CD8-positive, alpha-beta memory T cell (primary cell): Measurements from ENCODE around the gene NFKBIZ. TPM values are rescaled to one million over a fixed set of nuclear protein-coding genes. Genes with fewer than 3 reads are reported as not detected.

ENCODE experiments used
- CTCF ChIA-PET: fragments of 350-600 bp; sonication (Branson Sonifier 250); formaldehyde crosslinking; loops from one replicate; lab custom pipeline; 2021; ENCODE audit warnings: antibody characterized with exemption; lab: Charles Lee
- POLR2A ChIA-PET: fragments of 350-600 bp; sonication (Branson Sonifier 250); formaldehyde crosslinking; loops from one replicate; lab custom pipeline; 2021; ENCODE audit warnings: antibody characterized with exemption; lab: Charles Lee
- DNase-seq, 5 donors: peaks; one replicate each; pipeline versions ENCODE4 v3.0.0 to v3.0.0-alpha.2; 2020 to 2022; ENCODE audit warnings: mixed read lengths in 1 of 5
- H3K27ac ChIP-seq: one replicate; pipeline ENCODE4 v1.7.0; 2013; ENCODE audit warnings: low read depth, mild to moderate bottlenecking, low read length, moderate library complexity
- H3K27me3 ChIP-seq: 2 replicates; pipeline ENCODE4 v1.7.0; 2013; ENCODE audit warnings: low read length, mild to moderate bottlenecking; ENCODE audit not compliant: insufficient read depth, poor library complexity, severe bottlenecking
- H3K36me3 ChIP-seq: 2 replicates; pipeline ENCODE4 v1.7.0; 2013; ENCODE audit warnings: mild to moderate bottlenecking, low read length, moderate library complexity; ENCODE audit not compliant: insufficient read depth
- H3K4me1 ChIP-seq: 2 replicates; pipeline ENCODE4 v1.7.0; 2013; ENCODE audit warnings: mild to moderate bottlenecking, low read length, moderate library complexity; ENCODE audit not compliant: insufficient read depth
- H3K4me3 ChIP-seq: 2 replicates; pipeline ENCODE4 v1.7.0; 2013; ENCODE audit warnings: mild to moderate bottlenecking, low read length
- H3K9me3 ChIP-seq: 2 replicates; pipeline ENCODE4 v1.7.0; 2013; ENCODE audit warnings: mild to moderate bottlenecking, low read length
- H3K27ac Mint-ChIP-seq, 8 donors: one replicate each; pipeline ENCODE4 v1.8.0; 2020 to 2021; ENCODE audit warnings: mixed read lengths in 8 of 8, mild to moderate bottlenecking in 6 of 8, inconsistent platforms in 3 of 8, moderate library complexity in 3 of 8
- H3K27me3 Mint-ChIP-seq, 2 donors: one replicate each; pipeline ENCODE4 v1.8.0; 2020 to 2021; ENCODE audit warnings: mixed read lengths in 2 of 2, mild to moderate bottlenecking in 1 of 2, moderate library complexity in 1 of 2
- H3K36me3 Mint-ChIP-seq, 3 donors: one replicate each; pipeline ENCODE4 v1.8.0; 2020 to 2021; ENCODE audit warnings: mixed read lengths in 3 of 3, inconsistent platforms in 1 of 3, mild to moderate bottlenecking in 1 of 3
- H3K4me1 Mint-ChIP-seq, 3 donors: one replicate each; pipeline ENCODE4 v1.8.0; 2020 to 2021; ENCODE audit warnings: mixed read lengths in 3 of 3, inconsistent platforms in 1 of 3, mild to moderate bottlenecking in 1 of 3
- H3K4me3 Mint-ChIP-seq, 7 donors: one replicate each; pipeline ENCODE4 v1.8.0; 2020 to 2021; ENCODE audit warnings: mixed read lengths in 7 of 7, mild to moderate bottlenecking in 6 of 7, moderate library complexity in 4 of 7, inconsistent platforms in 2 of 7
- H3K9me3 Mint-ChIP-seq, 5 donors: one replicate each; pipeline ENCODE4 v1.8.0; 2020 to 2022; ENCODE audit warnings: mixed read lengths in 5 of 5, mild to moderate bottlenecking in 3 of 5, moderate library complexity in 2 of 5, inconsistent platforms in 1 of 5
- polyA plus RNA-seq: library from polyadenylated mRNA; unstranded; fragments of 300-500 nt; fragmentation: Illumina TruSeq; gene quantifications from one replicate; pipeline ENCODE4 v1.2.3, GENCODE V29; 2021
- total RNA-seq, 2 experiments: library from RNA; stranded (reverse); gene quantifications; one replicate each; pipeline ENCODE4 v1.2.3, GENCODE V29; 2021

Gene NFKBIZ
- total and polyA plus RNA-seq, 3 experiments from 2014 or later, result 8.0 to 32.9 (median 32.3) TPM

GRCh38 chr3:101817992-101818391 is 31.3 kb upstream of the NFKBIZ start:
- H3K27me3 Mint-ChIP-seq, result no peaks in the 10 kb centered on the region
- H3K36me3 Mint-ChIP-seq, result peaks cover 0 to 54% (median 17%) of the 10 kb centered on the region in 3 donors
- Histone ChIP-seq H3K36me3 (peaks cover 13% of the 10 kb centered on the region), H3K27me3 (no peaks in the 10 kb centered on the region), H3K4me1 (peaks cover 19% of the 10 kb centered on the region), H3K4me3 (no peak overlapping the region), H3K9me3 (no peaks in the 10 kb centered on the region), H3K27ac (no peak overlapping the region)
- ChIA-PET POLR2A (no interaction called here), CTCF (interaction anchor here (1.2 to 1.4 kb wide), 2 partner anchors 10 to 411 kb away, joined by 3 read pairs; no protein-coding TSS in a partner anchor)
- peaks cover 12 to 31% (median 16%) of the 10 kb centered on the region in 3 donors for H3K4me1 Mint-ChIP-seq
- DNase-seq, result no peak
- H3K4me3 Mint-ChIP-seq, result no peak overlapping the region
- H3K9me3 Mint-ChIP-seq, result no peaks in the 10 kb centered on the region
- peak overlapping the region in 1 of 8 donors; percentile 17 for H3K27ac Mint-ChIP-seq

- no peak overlapping the region for H3K27ac ChIP-seq
Observed at GRCh38 chr3:101819649-101820206, 29.6 kb upstream of the NFKBIZ start.

GRCh38 chr3:101821503-101821902 is 27.8 kb upstream of the NFKBIZ start:
- Histone ChIP-seq H3K27ac (no peak overlapping the region), H3K36me3 (peaks cover 13% of the 10 kb centered on the region), H3K4me3 (no peak overlapping the region), H3K9me3 (no peaks in the 10 kb centered on the region), H3K4me1 (peaks cover 6% of the 10 kb centered on the region), H3K27me3 (no peaks in the 10 kb centered on the region)
- Mint-ChIP-seq H3K36me3 (peaks cover 0 to 51% (median 16%) of the 10 kb centered on the region in 3 donors), H3K4me3 (no peak overlapping the region), H3K9me3 (no peaks in the 10 kb centered on the region), H3K27ac (peak overlapping the region in 1 of 8 donors; percentile 32), H3K4me1 (peaks cover 13 to 22% (median 17%) of the 10 kb centered on the region in 3 donors), H3K27me3 (no peaks in the 10 kb centered on the region)
- POLR2A ChIA-PET, result interaction anchor here (1.4 kb wide), 1 partner anchor 28 kb away, joined by 3 read pairs; the partner anchor contains the start of gene NFKBIZ
- no peak for DNase-seq
- CTCF ChIA-PET, result interaction anchor here (1.4 to 2.3 kb wide), 5 partner anchors 9 to 408 kb away, joined by 3 to 14 read pairs (median 5); partner anchors contain the start of gene NFKBIZ

More at GRCh38 chr3:101819649-101820206, 29.6 kb upstream of the NFKBIZ start:
- H3K36me3 Mint-ChIP-seq, result peaks cover 0 to 56% (median 18%) of the 10 kb centered on the region in 3 donors
- H3K27me3 ChIP-seq, result no peaks in the 10 kb centered on the region
- no peaks in the 10 kb centered on the region for H3K9me3 Mint-ChIP-seq
- DNase-seq, result no peak
- H3K4me1 ChIP-seq, result peaks cover 6% of the 10 kb centered on the region
- H3K4me1 Mint-ChIP-seq, result peaks cover 7 to 19% (median 10%) of the 10 kb centered on the region in 3 donors
- no peak overlapping the region for H3K4me3 Mint-ChIP-seq
- H3K36me3 ChIP-seq, result peaks cover 13% of the 10 kb centered on the region
- H3K27ac Mint-ChIP-seq, result peak overlapping the region in 1 of 8 donors; percentile 47
- no peaks in the 10 kb centered on the region for H3K9me3 ChIP-seq
- H3K4me3 ChIP-seq, result no peak overlapping the region
- CTCF ChIA-PET, result interaction anchor here (2.3 kb wide), 1 partner anchor 406 kb away, joined by 6 read pairs; no protein-coding TSS in a partner anchor
- H3K27me3 Mint-ChIP-seq, result no peaks in the 10 kb centered on the region
- POLR2A ChIA-PET, result no interaction called here

- H3K27me3 ChIP-seq, result no peaks in the 10 kb centered on the region
- H3K36me3 ChIP-seq, result peaks cover 8% of the 10 kb centered on the region
- H3K27ac ChIP-seq, result no peak overlapping the region
- no peak overlapping the region for H3K4me3 ChIP-seq
- Mint-ChIP-seq H3K9me3 (no peaks in the 10 kb centered on the region), H3K36me3 (peaks cover 0 to 36% (median 9%) of the 10 kb centered on the region in 3 donors), H3K4me1 (peaks cover 21 to 40% (median 34%) of the 10 kb centered on the region in 3 donors), H3K27ac (peak overlapping the region in 6 of 8 donors; percentile 26 to 82 (median 44)), H3K27me3 (no peaks in the 10 kb centered on the region), H3K4me3 (no peak overlapping the region)
- H3K4me1 ChIP-seq, result peaks cover 19% of the 10 kb centered on the region
- POLR2A ChIA-PET, result no interaction called here
- H3K9me3 ChIP-seq, result no peaks in the 10 kb centered on the region
- DNase-seq, result no peak
- CTCF ChIA-PET, result interaction anchor here (1.4 to 2.3 kb wide), 2 partner anchors 13 to 26 kb away, joined by 3 to 14 read pairs; partner anchors contain the start of gene NFKBIZ
Observed at GRCh38 chr3:101823525-101823924, 25.8 kb upstream of the NFKBIZ start.

- H3K4me1 Mint-ChIP-seq, result peaks cover 33 to 50% (median 46%) of the 10 kb centered on the region in 3 donors
- H3K27ac Mint-ChIP-seq, result peak overlapping the region; percentile 45 to 90 (median 78)
- H3K36me3 ChIP-seq, result peaks cover 8% of the 10 kb centered on the region
- H3K27ac ChIP-seq, result no peak overlapping the region
- no peak overlapping the region for H3K4me3 ChIP-seq
- DNase-seq, result no peak
- H3K9me3 Mint-ChIP-seq, result no peaks in the 10 kb centered on the region
- no peaks in the 10 kb centered on the region for H3K27me3 ChIP-seq
- no peaks in the 10 kb centered on the region for H3K9me3 ChIP-seq
- ChIA-PET CTCF (interaction anchor here (1.0 to 1.2 kb wide), 2 partner anchors 11 to 25 kb away, joined by 4 read pairs; partner anchors contain the start of gene NFKBIZ), POLR2A (interaction anchor here (0.9 kb wide), 1 partner anchor 25 kb away, joined by 3 read pairs; the partner anchor contains the start of gene NFKBIZ)
- H3K27me3 Mint-ChIP-seq, result no peaks in the 10 kb centered on the region
- H3K36me3 Mint-ChIP-seq, result peaks cover 0 to 30% (median 5%) of the 10 kb centered on the region in 3 donors
- no peak overlapping the region for H3K4me3 Mint-ChIP-seq
- peaks cover 31% of the 10 kb centered on the region for H3K4me1 ChIP-seq
Observed at GRCh38 chr3:101824702-101825101, 24.6 kb upstream of the NFKBIZ start.

GRCh38 chr3:101825904-101826445 is 23.3 kb upstream of the NFKBIZ start:
- Mint-ChIP-seq H3K4me3 (peak overlapping the region in 3 of 7 donors; percentile 32 to 79 (median 72)), H3K27ac (peak overlapping the region; percentile 94 to 100 (median 98)), H3K27me3 (no peaks in the 10 kb centered on the region), H3K36me3 (peaks cover 0 to 20% (median 2%) of the 10 kb centered on the region in 3 donors), H3K9me3 (no peaks in the 10 kb centered on the region), H3K4me1 (peaks cover 42 to 58% (median 56%) of the 10 kb centered on the region in 3 donors)
- Histone ChIP-seq H3K27me3 (no peaks in the 10 kb centered on the region), H3K4me3 (no peak overlapping the region), H3K4me1 (peaks cover 38% of the 10 kb centered on the region), H3K27ac (peak overlapping the region; percentile 19), H3K36me3 (peaks cover 8% of the 10 kb centered on the region), H3K9me3 (no peaks in the 10 kb centered on the region)
- ChIA-PET CTCF (interaction anchor here (0.9 kb wide), 1 partner anchor 35 kb away, joined by 3 read pairs; no protein-coding TSS in a partner anchor), POLR2A (interaction anchor here (4.2 kb wide), 1 partner anchor 24 kb away, joined by 63 read pairs; the partner anchor contains the start of gene NFKBIZ)
- no peak for DNase-seq

- ChIA-PET POLR2A (interaction anchor here (1.0 to 4.2 kb wide), 5 partner anchors 12 to 151 kb away, joined by 3 to 63 read pairs (median 3); partner anchors contain the start of gene NFKBIZ), CTCF (interaction anchor here (0.9 to 3.5 kb wide), 8 partner anchors 10 to 402 kb away, joined by 3 to 15 read pairs (median 4); partner anchors contain the start of gene NFKBIZ)
- peaks cover 45 to 64% (median 54%) of the 10 kb centered on the region in 3 donors for H3K4me1 Mint-ChIP-seq
- peak overlapping the region; percentile 96 to 99 (median 98) for H3K27ac Mint-ChIP-seq
- Histone ChIP-seq H3K36me3 (no peaks in the 10 kb centered on the region), H3K4me1 (peaks cover 38% of the 10 kb centered on the region), H3K4me3 (peak overlapping the region; percentile 80), H3K27me3 (no peaks in the 10 kb centered on the region), H3K9me3 (no peaks in the 10 kb centered on the region), H3K27ac (peak overlapping the region; percentile 81)
- peak overlapping the region; percentile 91 to 98 (median 95) for H3K4me3 Mint-ChIP-seq
- no peaks in the 10 kb centered on the region for H3K27me3 Mint-ChIP-seq
- peak; percentile 60 to 85 (median 76) for DNase-seq
- H3K9me3 Mint-ChIP-seq, result no peaks in the 10 kb centered on the region
- H3K36me3 Mint-ChIP-seq, result peaks cover 0 to 7% (median 3%) of the 10 kb centered on the region in 3 donors
Observed at GRCh38 chr3:101827211-101828174, 21.8 kb upstream of the NFKBIZ start.
